Measurements from ENCODE around the gene CD63.

CD63 gene

DNA sequence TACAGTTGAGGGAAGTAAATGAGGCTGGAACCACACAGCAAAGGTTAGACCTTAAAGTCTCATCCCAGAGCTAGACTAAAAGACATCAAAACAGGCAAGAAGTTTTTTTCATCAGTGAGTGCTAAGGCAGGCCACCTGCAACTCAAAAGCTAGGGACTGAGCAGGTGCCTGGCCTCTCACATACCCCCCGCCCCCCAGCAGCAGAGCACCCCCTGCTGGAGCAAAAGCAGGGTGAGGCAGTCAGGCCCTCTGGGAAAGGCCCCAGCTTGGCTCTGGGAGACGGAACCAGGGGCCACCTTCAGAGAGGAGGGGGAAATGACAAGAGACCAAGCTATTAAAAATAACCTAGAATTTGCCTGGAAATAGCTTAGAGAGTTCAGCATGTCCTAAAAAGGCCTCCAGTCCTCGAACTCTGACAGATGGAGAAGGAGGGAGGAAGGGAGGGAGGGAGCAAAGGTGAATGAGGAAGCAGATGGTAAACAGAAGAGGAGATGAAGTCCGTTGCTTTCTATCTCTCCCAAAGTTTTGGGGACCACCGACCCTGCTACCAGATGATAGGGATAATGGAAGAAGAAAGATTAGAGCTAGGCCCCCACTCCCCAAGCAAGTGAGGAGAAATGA lies 22.9 kb downstream of the CD63 start:
- DNase-seq (ENCODE audit: low read depth in 2 of 2) = no peak

DNA sequence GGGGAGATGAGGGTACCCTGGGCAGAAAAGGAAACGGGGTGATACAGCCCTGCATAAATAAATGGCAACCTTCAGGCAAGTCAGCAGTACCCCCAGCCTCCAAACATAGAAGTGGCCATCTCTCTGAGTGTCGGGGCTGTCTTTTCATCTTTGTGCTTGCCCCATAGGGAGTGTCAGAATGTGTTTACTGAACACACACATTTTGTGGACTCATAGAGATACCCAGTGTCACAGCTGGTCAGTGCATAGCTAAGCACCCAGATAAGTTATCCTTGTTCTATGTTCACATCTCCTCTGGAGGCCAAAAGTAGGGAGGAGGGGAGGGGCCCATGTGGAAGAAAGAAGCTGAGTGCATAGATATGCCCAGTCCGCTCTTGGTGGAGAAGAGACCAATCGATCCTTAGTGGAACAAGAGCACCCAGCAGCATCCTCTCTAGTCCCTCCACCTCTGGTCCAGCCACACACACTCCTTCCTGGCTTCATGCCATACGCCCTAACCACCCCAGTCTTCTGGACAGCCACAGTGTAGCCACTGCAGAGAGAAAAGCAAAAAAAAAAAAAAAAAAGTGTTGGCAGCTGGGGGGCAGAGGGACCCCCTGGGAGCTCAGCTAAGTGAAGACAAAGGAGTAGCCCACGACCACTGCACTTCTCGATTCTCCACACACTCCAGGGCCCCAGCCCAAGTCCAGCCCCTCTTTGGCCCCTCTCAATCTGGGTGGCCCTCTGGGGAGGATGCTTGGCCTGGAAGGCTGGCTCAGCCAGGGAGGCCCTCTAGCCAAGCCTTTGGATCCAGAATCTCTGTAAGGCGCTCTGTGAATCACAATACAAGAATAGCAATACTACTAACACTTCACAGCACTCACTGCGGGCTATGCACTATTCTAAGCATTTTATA lies 23.7 kb downstream of the CD63 start:
- no peak for DNase-seq (ENCODE audit: low read depth in 2 of 2)

DNA sequence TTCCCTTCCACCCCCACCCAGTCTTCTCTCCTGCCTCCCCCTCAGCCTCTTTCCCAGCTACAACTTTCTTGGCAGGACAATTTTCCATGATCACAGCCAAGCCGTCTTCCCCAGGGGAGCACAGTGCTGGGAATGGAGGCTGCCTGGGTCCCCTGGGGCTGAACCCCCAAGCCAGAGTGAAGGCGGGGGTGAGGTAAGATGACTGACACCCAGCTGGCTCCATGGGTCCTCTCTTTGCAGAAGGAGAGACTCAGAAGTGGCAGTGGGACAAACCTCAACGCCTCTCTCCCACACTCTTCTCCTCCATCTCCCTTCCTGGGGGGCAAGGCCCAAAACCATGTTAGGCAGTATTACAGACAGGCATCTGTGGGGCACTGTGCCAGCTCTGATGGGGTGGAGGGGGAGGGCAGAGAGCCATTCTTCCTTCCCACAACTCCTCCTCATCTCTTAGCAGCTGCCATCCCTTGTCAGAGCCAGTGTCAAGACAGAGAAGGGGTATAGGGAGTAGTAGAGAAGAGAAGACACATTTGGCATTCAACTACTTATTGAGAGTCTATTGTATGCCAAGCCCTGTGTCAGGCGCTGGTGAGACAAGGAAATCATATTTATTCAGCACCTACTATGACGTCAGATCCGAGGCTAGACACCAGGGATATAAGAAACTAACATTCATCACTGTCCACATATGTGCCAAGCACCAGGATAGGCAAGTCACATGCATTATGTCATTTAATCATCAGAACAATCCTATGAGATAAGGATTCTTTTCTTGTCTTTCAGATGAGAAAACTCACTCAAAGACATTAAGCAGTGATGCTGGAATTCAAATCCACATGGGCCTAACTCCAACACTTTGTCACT lies 24.7 kb downstream of the CD63 start:
- DNase-seq (ENCODE audit: low read depth in 2 of 2) = no peak

DNA sequence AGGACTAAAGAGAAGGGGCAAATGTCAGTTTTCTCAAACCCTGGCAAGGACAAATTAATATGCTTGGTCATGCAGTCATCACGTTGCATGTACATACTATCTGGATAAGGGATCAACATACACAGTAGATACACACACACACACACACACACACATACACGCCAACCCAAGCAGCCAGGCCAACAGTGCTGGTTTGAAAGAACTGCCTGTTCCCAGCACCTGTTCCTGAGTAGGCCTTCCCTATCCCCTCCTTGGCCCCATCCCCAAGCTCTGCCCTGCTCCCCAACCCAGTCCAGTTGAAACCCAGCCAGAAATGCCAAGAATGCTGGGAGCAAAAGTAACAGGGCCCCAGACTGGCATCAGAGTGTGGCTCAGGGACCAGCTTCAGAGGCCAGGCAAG lies 25.5 kb downstream of the CD63 start:
- DNase-seq (ENCODE audit: low read depth in 2 of 2) = no peak

DNA sequence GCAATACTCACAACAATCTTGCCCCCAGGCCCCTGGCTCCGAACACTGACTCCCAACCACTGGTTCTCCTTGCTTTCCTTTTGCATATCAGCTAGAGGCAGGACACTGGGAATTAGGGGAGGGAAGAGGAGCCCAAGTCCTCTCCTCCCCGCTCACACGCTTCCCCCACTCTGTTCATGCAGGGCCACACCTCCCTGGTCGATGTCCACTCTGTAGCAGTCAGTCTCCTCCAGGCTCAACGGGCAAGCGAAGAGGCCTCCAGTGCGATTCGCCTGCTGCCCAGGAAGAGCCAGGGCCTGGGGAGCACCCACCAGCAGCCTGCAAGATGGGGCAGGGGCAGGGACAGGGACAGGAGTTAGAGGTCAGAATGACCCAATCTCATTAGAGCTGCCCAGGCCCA lies 25.9 kb downstream of the CD63 start:
- DNase-seq (ENCODE audit: low read depth in 2 of 2) = no peak

DNA sequence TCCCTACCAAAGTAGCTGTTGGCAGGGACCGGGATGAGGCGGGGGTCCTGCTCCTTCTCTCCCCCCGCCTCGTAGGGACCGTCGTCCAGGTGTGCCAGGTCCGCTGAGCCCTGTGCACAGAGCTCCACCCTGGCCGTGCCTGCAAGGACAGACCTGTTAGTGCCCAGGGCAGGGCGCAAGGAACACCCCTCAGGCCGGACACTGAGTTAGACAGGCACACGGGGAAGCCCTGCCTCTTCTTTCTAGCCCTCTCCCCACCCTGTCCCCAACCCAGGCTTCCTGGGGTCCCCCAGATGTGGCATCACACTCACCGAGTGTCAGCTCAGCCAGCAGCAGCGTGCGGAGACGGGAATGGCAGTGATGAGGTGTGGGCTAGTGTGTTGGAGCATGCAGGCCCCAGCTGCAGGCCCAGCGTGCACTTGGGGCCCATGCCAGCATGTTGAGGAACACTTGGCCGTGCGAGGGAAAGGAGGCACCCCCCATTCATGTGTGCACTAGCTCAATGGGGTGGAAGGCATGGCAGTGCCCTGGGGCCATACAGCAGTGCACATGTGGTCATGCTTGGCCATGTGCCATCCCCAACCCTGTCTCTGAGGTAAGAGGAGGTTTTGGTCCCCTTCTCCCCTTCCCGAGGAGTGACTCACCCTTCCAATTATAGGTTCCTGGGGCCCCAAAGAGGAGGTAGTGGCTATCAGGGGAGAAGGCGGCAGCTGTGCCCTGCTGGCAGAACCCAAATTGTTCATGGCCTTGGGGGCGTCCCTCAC lies 28.4 kb downstream of the CD63 start:
- no peak for DNase-seq (ENCODE audit: low read depth in 2 of 2)

DNA sequence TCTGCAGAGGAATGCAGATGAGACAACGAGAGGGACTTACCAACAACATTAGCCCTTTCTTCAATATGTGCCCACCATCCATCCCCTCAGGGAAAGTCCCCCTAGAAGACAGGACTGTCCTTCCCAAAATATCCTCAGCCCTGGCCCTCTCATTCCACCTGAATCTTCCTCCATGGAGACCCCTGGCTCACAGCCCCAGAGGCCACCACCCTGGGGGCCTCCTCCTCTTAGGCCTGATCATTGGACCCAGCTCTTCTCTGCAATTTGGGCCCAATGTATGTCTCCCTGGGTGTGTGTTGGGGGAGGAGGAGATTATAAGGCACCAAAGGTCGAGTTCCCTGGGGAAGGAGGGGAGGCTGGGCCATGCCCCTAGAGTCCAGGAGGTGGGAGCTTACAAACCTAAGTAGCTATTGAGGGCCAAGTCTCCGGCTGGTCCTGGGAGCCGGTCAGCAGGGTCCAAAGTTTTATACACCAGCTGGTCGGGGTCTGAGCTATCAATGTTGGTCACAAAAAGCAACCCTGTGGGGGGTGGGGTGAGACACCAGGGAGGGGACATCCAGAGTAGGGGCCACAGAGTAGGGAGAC lies 29.2 kb downstream of the CD63 start:
- no peak for DNase-seq (ENCODE audit: low read depth in 2 of 2)

DNA sequence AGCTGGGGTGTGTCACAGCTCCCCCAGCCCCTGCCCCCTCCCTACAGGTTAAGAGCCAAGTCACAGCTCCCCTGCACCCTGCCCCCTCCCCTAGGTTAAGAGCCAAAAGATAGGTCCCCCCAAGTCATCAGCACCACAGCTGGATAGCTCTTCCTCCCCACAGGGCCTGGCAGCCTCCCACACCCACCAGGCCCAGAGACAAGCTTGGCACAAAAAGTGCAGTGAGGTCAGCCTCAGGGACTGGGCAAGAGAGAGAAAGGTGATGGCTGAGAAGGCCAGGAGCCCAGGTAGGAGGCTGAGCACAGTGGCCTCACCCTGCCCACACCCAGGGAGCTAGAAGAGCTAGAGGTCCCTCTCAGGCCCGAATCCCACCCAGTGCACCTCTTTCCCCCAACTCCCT lies 29.8 kb downstream of the CD63 start:
- DNase-seq (ENCODE audit: low read depth in 2 of 2) = no peak

DNA sequence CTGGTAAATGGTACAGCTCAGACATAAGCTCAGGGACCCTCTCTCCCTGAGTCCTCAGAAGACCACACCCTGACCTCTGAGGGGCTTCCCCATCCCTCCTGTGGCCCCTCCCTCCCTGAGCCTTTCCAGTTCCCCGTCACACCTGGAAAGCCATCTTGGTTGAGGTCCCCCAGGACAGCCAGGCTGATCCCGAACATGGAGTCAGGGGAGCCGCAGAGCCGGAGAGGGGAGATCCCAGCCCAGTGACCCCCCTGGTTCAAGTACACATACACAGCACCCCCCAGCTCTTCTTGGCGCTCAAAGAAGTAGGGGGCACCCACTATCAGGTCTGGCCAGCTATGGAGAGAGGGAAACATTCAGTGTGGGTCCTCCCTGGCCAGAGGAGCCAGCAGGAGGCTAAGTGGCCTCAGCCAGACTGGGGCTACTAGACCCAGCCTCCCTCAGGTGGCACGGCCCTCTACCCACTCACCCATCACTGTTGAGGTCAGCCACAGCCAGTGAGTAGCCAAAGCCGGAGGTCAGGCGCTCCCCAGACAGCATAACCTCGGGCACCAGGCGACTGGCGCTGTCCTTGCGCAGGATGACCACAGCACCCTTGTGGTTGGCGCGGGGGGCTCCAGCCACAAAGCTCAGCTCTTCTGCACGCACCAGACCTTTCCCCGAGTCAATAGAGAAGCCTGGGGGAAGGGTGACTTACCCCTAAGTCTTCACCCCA lies 30.4 kb downstream of the CD63 start:
- DNase-seq (ENCODE audit: low read depth in 2 of 2) = no peak

DNA sequence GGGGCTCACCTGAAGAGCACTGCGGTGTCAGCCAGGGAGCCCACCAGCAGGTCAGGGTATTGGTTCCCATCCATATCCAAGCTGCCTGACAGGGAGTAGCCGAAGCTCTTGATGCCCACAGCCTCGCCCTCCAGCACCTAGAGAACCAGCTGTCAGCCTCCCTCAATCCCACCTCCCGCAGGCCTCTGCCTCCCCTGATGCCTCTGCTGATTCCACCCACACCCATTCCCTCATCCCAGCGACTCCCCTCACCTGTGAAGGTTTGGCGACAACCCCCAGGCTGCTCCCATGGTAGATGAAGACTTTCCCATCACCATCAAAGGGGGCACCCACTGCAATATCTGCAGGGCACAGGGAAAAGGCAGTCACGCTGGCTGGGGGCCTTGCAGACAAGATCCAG lies 31.1 kb downstream of the CD63 start:
- no peak for DNase-seq (ENCODE audit: low read depth in 2 of 2)

DNA sequence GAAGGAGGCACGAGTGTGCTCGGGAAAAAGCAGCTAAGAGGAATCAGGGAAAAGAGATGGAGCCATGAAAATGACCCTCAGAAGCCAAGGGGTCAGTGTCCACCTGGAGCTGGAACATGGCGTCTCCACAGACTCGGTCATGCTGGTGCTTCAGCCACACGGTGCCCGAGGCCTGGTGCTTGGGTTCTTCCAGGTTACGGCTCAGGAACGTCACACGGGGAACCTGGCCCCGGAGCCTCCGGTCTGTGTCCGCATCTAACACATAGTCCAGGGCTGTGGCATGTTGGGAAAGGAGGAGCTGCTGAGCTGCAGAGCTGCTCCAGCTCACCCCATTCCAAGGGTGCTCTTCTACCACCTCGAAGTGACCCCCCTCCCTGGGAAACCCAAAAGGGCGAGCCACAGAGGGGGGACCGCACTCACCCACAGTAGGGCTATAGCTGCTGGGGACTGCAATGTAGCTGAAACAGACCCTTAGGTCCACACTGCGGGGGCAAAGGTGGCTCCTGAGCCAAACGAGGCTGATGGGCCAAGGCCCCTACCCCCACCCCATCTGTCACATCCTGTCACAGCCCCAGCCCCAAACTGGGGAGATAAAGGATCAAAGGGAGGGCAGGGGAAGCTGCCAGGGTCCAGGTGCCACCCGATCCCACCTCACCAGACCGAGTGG lies 31.9 kb downstream of the CD63 start:
- no peak for DNase-seq (ENCODE audit: low read depth in 2 of 2)

DNA sequence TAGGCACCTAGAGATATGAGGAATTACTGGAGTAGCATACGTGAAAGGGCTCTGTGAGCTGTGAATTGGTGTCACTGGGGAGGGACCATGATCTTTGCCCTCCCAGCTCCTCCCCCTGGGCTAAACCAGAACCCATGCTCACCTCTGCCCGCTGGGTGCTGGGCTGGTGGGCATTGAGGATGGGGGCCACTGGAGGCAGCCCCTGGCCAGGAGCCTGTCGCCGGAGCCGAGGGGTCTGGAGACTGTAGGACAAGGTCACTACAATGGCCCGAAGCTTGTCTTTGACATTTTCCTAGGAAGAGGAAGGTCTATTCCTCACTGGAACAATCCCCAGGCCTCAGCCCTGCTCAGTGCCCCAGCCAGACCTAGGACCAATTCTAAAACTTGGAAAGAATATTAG lies 32.7 kb downstream of the CD63 start:
- no peak for DNase-seq (ENCODE audit: low read depth in 2 of 2)

DNA sequence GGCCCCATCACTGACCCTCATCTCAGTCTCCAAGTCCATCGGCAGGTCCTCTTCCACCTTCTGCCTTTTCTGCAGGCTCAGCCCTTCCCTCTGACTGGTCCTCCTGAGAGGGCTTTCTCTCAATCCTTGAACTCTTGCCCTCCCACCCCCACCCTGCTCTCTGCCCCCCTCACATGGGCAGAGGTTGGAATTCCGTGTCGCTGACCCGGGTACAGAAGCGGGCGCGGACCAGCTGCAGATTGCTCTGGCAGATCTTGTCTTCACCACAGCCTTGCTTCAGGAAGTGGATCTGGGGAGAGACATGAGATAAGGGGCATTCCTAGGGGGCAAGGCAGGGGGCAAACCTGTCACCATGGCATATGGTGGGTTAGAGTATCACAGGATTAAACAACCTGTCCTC lies 33.5 kb downstream of the CD63 start:
- DNase-seq (ENCODE audit: low read depth in 2 of 2) = no peak

DNA sequence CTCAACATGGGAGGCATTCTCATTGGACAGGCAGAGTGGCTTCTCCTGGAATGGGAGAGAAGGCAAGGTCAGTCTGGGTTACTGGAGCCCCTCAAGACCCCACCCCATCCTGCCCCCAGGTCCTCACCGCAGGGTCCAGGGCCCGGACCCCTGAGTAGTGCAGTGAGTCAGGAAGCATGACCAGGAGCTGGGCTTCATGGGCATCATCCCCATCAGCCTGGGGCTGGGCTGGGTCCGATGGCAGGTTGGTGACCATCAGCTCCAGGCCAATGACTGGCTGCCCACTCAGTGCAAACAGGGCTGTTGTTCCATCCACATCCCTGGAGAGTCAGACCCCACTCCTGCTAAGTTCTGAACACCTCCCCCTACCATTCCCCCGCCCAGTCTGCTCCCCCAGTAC lies 34.2 kb downstream of the CD63 start:
- DNase-seq (ENCODE audit: low read depth in 2 of 2) = no peak

DNA sequence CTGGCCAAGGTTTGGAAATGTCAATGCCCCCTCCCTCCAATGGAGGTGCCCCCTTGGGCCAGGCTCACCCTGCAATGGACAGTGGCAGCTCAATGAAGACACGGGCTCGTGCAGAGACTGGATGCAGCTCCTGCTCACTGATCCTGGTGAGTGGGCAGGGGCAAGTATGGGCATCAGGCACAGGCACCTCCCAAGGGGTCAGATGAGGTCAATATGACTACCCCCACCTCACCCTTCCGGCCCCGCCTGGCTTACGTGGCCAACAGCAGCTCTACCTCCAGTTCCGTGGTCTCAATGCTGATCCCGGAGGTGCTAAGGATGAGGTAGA lies 34.7 kb downstream of the CD63 start:
- DNase-seq (ENCODE audit: low read depth in 2 of 2) = no peak

DNA sequence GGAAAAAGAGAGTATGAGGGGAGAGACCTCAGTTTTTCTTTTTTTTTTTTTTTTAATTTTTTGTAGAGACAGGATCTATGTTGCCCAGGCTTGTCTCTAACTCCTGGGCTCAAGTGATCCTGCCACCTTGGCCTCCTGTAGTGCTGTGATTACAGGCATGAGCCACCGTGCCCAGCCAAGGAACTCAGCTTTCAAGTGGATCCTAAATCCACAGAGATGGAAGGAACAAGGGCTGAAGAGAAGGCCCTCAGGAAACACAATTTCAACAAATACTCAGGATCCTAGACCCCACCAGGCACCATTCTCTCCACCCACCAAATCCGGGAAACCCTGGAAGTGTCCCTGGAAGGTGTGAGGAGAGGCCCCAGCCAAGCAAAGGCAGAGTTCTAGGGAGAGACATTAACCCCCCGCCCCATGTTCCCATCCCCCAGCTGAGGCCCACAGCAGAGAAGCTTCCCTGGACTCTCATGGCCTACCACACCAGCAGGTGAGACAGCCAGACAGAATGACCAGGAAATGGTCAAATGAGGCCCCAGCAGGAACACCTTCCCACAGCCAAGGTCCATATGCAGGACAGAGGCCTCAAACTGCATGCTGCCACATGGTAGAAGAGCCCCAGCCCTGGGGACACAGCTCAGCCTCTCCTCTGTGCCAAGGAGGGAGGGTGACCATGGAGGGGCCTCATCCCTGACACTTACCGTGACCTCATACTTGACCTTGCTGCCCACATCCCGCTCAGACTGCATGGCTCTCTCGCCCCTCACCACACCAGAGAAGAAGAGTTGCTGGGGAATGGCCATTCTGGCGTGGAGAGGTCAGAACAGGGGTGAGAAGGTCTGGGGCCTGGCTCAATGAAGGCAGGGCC lies 35.3 kb downstream of the CD63 start:
- no peak for DNase-seq (ENCODE audit: low read depth in 2 of 2)

DNA sequence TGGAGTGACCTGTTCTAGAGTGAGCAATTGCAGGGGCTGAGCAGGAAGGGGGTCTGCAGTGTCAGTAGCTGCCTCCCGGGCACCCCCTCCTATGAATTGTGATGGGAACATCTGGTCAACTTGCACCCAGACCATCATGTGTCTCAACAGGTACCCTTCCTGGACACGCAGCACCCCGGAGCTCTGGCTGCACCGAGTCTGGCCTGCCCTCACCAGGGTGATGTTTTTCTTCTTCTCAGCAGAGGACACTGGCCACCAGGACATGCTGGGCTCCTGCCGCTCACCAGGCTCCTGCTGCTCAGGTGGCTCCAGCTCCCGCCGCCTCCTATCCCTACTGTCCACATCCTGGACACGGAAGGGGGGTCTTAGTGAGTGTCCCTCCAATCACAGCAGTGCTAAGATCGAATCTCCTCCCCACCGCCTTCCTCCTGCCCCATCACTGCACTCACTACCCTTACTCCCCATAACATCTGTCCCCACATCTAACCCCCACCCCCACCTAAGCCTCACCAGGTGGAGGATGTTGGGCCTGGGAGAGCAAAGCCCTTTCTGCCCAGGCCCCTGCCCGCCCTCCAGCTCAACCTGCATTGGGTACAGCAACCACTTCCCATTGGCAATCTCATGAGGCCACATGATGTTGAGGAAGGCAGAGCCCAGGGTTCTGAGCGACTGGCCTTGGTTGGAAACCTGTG lies 36.0 kb downstream of the CD63 start:
- no peak for DNase-seq (ENCODE audit: low read depth in 2 of 2)

DNA sequence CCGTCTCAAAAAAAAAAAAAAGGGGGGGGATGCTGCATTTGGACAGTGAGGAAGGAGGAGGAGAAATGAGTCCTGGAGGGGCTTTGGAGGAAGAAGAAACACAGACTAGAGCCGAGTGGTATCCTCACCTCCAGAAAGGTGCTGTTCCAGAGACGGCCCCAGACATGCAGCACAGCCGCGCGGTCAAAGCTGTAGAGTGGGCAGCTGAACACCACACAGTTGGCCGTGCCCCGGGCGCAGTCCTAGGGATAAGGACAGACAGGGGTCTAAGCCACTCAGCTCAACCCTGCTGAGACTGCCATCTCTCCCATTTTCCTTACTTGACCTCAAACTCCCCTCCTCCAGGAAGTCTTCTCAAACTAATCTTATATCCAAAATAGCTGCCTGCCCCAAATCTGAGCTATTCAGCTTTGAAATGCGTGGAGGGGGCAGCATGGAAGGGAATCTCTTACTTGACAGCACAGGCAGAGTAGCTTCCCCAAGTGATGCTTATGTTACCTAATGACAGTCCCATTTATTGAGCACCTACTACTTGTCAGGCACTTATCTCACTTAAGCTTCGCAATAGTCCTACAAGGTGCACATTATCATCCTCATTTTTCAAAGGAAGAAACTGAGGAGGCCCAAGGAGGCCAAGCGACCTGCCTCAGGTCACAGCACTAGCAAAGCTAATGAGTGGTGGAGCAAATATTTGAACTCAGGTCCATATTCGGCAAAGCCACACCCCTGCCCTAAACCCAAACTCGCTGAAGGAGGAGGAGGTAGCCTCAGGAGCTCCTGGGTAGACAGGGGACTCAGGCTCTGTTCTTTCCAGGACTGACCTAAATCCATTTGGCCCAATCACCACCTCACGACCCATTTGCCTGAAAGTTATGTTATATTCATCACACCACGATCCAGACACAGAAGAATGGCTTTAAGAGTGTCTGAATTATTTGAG lies 39.8 kb downstream of the CD63 start:
- no peak for DNase-seq (ENCODE audit: low read depth in 2 of 2)
